ENCODE data around the gene METTL1.
A peak's percentile ranks its signal among the peaks of the same experiment; 100 is the strongest.

The METTL1 gene

DNA sequence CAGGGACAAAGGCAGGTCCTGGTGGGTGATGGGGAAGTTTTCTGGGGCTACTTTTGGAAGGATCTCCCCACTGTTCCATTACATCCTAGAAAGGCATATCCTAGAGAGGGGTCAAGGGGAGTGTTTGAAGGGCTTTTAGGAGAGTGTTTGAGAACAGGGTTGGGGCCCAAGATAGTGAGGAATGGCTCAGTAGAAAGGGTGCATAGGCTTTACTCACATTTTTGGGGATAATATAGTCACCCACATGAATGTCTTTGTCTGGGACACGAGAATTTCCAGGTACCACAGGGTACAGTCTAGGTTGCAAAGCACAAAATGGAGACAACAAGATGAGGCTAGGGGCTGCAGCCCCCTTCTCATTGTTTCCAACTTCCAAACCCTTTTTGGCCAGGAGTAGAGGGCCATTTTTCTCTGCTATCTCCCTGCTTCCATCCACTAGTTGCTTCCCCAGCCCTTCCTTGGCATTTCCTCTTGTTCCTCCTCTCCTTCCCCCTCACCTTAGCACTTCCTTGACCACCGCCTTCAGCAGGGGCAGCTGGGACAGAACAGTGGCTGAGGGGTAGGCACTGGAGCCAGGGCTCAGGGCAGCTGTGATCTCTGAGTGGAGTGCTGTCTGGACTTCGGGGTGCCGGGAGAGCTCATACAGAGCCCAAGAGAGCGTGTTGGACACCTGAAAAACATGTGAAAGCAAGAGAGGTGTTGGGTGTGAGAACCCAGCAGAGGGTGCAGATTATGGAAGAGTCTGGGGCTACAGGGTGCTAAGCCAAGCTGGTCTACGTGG is 7.8 kb downstream of the METTL1 start:
- Histone ChIP-seq H3K4me1 (ENCODE audit: control insufficient read depth in 1 of 2, insufficient read depth in 2 of 2, low read length in 2 of 2) (peaks cover 19 to 29% of the 10 kb centered on the region in 2 donors), H3K36me3 (ENCODE audit: control insufficient read depth in 1 of 2, insufficient read depth in 2 of 2, low read length in 2 of 2) (peaks cover 0 to 11% of the 10 kb centered on the region in 2 donors), H3K4me3 (ENCODE audit: low read depth in 1 of 2, low read length in 2 of 2) (peak overlapping the region; percentile 77 to 83), H3K9me3 (ENCODE audit: control insufficient read depth in 1 of 2, low read length in 2 of 2) (no peaks in the 10 kb centered on the region), H3K9ac (ENCODE audit: low read depth in 1 of 2, low read length in 2 of 2) (peak overlapping the region in 1 of 2 donors; percentile 67), H3K27ac (ENCODE audit: low read depth, low read length) (no peak overlapping the region), H3K27me3 (ENCODE audit: control insufficient read depth in 1 of 2, insufficient read depth in 2 of 2, low read length in 2 of 2) (peaks cover 25 to 33% of the 10 kb centered on the region in 2 donors)

DNA sequence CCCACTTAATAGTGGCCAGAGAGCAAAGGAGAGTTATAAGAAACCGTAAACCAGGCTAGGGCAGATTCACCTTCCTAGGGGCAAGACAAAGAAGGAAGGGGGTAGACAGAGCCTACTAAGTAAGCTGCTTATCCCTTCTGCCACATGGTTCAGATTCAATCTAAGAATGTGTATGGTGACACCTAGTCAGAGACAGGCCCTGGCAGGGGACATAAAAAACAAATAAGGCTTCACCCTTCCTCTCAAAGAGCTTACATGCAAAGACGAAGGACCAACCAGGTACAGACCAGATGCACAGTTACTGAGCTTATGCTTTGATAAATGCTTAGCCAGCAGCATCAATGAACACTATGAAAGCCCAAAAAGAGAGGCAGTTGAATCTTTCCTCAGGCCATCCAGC is 9.4 kb downstream of the METTL1 start:
- Histone ChIP-seq H3K9ac (ENCODE audit: low read depth in 1 of 2, low read length in 2 of 2) (no peak overlapping the region), H3K9me3 (ENCODE audit: control insufficient read depth in 1 of 2, low read length in 2 of 2) (no peaks in the 10 kb centered on the region), H3K4me3 (ENCODE audit: low read depth in 1 of 2, low read length in 2 of 2) (no peak overlapping the region), H3K36me3 (ENCODE audit: control insufficient read depth in 1 of 2, insufficient read depth in 2 of 2, low read length in 2 of 2) (peaks cover 0 to 14% of the 10 kb centered on the region in 2 donors), H3K4me1 (ENCODE audit: control insufficient read depth in 1 of 2, insufficient read depth in 2 of 2, low read length in 2 of 2) (peaks cover 19 to 29% of the 10 kb centered on the region in 2 donors), H3K27me3 (ENCODE audit: control insufficient read depth in 1 of 2, insufficient read depth in 2 of 2, low read length in 2 of 2) (peaks cover 25 to 33% of the 10 kb centered on the region in 2 donors), H3K27ac (ENCODE audit: low read depth, low read length) (no peak overlapping the region)

DNA sequence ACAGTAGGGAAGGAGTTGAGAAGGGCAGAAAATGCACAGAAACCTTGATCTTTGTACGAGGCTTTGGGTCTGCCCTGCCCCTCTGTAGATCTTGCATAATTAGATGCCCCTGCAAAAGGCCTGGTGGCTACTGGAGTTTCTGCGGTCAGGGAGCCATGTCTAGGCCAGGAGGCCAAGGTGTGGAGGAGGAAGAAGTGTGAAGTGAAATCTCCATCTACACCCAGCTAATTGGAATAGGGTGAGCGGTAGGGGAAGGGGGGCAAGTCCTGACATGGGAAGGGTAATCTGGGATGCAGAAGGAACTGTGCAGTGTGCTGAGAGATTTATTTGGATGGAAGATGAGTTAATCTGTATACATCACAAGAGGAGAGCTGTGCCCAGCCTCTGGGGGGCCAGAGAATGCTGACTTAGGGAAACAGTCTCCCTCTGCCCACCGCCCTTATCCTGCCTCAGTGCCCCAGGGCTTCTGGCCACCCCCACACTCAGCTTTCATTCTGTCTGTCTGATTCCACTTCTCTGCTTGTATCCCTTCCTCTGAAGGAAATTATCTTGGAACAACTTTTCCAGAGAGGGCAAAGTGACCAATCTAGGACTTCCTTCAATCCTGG is 10.4 kb downstream of the METTL1 start:
- H3K27ac ChIP-seq (ENCODE audit: low read depth, low read length) = no peak overlapping the region
- H3K9me3 ChIP-seq (ENCODE audit: control insufficient read depth in 1 of 2, low read length in 2 of 2) = no peaks in the 10 kb centered on the region
- no peak overlapping the region for H3K9ac ChIP-seq (ENCODE audit: low read depth in 1 of 2, low read length in 2 of 2)
- peaks cover 15 to 28% of the 10 kb centered on the region in 2 donors for H3K4me1 ChIP-seq (ENCODE audit: control insufficient read depth in 1 of 2, insufficient read depth in 2 of 2, low read length in 2 of 2)
- peaks cover 0 to 14% of the 10 kb centered on the region in 2 donors for H3K36me3 ChIP-seq (ENCODE audit: control insufficient read depth in 1 of 2, insufficient read depth in 2 of 2, low read length in 2 of 2)
- H3K4me3 ChIP-seq (ENCODE audit: low read depth in 1 of 2, low read length in 2 of 2) = no peak overlapping the region
- peaks cover 18 to 25% of the 10 kb centered on the region in 2 donors for H3K27me3 ChIP-seq (ENCODE audit: control insufficient read depth in 1 of 2, insufficient read depth in 2 of 2, low read length in 2 of 2)

DNA sequence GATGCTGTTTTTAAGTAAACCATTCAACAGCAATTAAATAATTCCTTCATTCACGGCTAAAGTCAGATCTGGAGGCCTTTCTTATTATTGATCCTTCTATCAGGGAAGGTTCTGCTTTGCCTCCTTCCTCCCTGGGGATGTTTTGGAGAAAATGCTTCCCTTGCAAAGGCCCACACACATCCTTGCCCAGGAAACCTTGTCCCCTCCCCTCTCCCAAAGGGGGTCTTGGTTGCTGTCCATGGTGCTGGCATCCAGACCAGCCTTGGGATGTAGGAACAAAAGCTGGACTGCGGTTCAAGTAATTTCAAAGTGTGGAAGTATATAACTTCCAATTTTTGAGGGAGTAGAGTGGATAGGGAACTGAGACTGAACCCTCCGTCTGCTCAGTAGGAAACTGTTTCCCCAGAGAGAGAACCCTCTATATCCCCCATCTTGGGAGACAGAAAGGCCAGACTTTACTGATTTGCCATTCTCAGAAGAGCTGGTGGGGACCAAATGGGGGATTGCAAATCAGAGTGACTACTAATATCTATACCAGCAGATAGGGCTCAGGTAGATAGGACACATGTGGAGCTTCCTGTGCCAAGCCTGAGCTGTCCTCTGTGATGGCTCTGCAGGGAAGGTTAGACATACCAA is 11.4 kb downstream of the METTL1 start:
- Histone ChIP-seq H3K27ac (ENCODE audit: low read depth, low read length) (no peak overlapping the region), H3K36me3 (ENCODE audit: control insufficient read depth in 1 of 2, insufficient read depth in 2 of 2, low read length in 2 of 2) (peaks cover 0 to 14% of the 10 kb centered on the region in 2 donors), H3K4me3 (ENCODE audit: low read depth in 1 of 2, low read length in 2 of 2) (no peak overlapping the region), H3K9ac (ENCODE audit: low read depth in 1 of 2, low read length in 2 of 2) (no peak overlapping the region), H3K27me3 (ENCODE audit: control insufficient read depth in 1 of 2, insufficient read depth in 2 of 2, low read length in 2 of 2) (peaks cover 7 to 15% of the 10 kb centered on the region in 2 donors), H3K9me3 (ENCODE audit: control insufficient read depth in 1 of 2, low read length in 2 of 2) (no peaks in the 10 kb centered on the region), H3K4me1 (ENCODE audit: control insufficient read depth in 1 of 2, insufficient read depth in 2 of 2, low read length in 2 of 2) (peaks cover 8 to 25% of the 10 kb centered on the region in 2 donors)

DNA sequence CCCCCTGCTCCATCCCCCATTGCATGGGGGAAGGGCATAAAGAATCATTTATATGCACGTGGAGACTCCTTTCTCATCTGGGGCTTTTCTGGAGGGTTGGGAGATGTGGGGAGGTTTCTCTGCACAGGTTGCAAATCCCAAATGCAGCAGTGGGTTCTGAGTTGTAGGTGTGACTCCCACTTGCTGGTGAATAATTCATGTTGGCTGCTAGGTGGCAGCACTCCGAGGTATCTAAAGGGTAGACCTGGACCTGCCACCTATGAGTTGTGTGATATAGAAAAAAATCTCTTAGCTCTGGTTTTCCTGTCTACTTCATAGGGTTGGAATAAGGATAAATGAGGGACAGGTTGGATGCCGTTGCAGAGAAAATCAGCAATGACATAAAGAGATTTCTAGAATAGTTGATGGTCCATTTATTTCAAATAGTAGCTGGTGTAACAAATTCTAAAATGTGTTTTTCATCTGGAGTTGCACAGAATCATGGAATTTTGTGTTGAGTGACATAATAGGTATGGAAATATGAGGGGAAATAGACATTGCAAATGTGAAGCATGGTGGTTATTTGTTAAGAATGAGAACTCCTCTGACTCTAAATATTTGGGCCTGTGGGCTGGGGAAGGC is 12.4 kb downstream of the METTL1 start:
- Histone ChIP-seq H3K9ac (ENCODE audit: low read depth in 1 of 2, low read length in 2 of 2) (no peak overlapping the region), H3K9me3 (ENCODE audit: control insufficient read depth in 1 of 2, low read length in 2 of 2) (no peaks in the 10 kb centered on the region), H3K27me3 (ENCODE audit: control insufficient read depth in 1 of 2, insufficient read depth in 2 of 2, low read length in 2 of 2) (peaks cover 0 to 6% of the 10 kb centered on the region in 2 donors), H3K4me3 (ENCODE audit: low read depth in 1 of 2, low read length in 2 of 2) (no peak overlapping the region), H3K4me1 (ENCODE audit: control insufficient read depth in 1 of 2, insufficient read depth in 2 of 2, low read length in 2 of 2) (peaks cover 9 to 17% of the 10 kb centered on the region in 2 donors), H3K27ac (ENCODE audit: low read depth, low read length) (no peak overlapping the region), H3K36me3 (ENCODE audit: control insufficient read depth in 1 of 2, insufficient read depth in 2 of 2, low read length in 2 of 2) (peaks cover 0 to 14% of the 10 kb centered on the region in 2 donors)

DNA sequence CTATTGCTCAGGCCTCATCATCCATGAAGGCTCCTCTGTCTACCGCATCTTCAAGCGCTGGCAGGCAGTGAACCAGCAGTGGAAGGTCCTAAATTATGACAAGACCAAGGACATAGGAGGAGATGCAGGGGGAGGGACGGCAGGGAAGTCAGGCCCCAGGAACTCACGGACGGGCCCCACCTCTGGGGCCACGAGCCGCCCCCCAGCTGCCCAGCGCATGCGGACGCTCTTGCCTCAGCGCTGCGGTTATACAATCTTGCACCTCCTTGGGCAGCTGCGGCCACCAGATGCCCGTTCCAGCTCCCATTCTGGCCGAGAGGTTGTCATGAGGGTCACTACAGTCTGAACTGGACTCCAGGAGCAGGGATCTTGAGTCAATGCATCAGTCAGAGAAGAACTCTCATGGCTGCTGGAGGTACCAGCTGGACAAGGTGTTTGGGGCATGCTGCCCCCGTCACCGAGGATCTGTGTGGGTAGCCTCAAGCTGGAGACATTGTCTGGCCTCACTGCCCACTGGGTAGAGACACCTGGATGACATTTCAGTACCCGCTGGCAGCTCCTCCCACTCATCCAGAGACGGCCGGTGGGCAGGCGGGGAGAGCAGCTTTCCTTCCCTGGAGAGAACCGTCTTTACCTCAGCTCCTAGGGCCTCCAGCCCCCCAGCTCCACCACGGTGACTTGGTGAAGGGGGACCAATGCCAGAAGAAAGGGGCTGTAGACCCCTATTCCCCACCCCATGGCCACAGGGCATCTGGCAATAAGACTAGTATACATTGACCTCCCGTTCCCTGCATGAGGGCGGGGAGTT is 13.1 kb downstream of the METTL1 start:
- H3K27me3 ChIP-seq (ENCODE audit: control insufficient read depth in 1 of 2, insufficient read depth in 2 of 2, low read length in 2 of 2) = no peaks in the 10 kb centered on the region
- H3K27ac ChIP-seq (ENCODE audit: low read depth, low read length) = no peak overlapping the region
- peaks cover 15 to 22% of the 10 kb centered on the region in 2 donors for H3K4me1 ChIP-seq (ENCODE audit: control insufficient read depth in 1 of 2, insufficient read depth in 2 of 2, low read length in 2 of 2)
- H3K4me3 ChIP-seq (ENCODE audit: low read depth in 1 of 2, low read length in 2 of 2) = no peak overlapping the region
- peaks cover 0 to 14% of the 10 kb centered on the region in 2 donors for H3K36me3 ChIP-seq (ENCODE audit: control insufficient read depth in 1 of 2, insufficient read depth in 2 of 2, low read length in 2 of 2)
- H3K9me3 ChIP-seq (ENCODE audit: control insufficient read depth in 1 of 2, low read length in 2 of 2) = no peaks in the 10 kb centered on the region
- H3K9ac ChIP-seq (ENCODE audit: low read depth in 1 of 2, low read length in 2 of 2) = no peak overlapping the region

DNA sequence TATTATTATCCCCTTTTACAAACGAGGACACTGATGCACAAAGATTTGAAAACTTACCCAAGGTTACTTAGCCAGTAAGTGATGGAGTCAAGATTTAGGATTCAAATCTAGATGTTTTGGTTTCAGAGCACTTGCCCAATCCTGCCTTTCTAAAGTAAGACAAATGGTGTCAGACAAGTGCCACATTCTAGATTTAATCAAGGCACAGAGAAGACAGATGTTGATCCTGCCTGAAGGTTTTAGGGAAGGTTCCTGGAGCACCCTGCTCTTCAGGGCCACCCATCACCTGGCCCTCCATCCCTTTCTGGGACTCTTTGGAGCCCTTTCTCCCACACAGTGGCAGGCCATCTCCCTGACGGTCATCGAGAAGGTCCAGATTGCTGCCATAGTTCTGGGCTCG is 14.1 kb downstream of the METTL1 start:
- H3K36me3 ChIP-seq (ENCODE audit: control insufficient read depth in 1 of 2, insufficient read depth in 2 of 2, low read length in 2 of 2) = peaks cover 0 to 14% of the 10 kb centered on the region in 2 donors

DNA sequence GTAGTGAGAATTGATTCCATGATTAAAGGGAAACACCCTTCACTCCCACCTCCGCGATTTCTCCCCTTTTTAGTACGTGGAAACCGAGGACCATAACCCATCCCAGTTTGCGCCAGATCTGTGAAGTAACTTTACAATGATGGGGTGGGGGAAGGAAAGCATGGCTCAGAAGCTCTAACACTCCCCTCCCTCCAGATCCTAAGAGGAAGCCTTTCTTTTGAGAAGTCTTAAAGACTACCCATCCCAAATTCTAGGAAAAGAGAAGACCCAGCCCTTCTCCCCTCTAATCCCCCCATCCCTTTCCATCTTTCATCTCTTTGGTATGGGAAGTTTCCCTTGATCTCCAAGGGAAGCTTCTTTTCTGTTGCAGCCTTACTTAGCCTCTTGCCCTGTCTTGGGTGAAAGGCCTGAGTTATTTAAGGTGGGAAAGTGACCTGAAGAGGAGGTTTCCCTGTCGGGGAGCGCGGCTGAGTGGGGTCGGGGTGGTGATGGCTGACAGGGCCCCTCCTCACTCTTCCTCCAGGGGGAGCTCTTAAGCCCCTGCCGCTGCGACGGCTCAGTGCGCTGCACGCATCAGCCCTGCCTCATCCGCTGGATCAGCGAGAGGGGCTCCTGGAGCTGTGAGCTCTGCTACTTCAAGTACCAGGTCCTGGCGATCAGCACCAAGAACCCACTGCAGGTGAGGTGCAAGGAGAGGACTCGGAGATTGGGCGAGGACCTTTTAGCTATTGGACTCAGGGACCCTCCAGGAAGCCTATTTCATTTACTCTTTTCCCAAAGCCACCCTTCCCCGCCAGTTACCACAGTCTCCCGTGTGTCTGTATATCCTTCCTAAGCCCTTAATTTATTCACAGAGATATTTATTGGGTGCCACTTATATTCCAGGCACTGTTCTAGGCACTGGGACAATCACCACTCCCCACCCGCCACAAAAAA is 15.2 kb downstream of the METTL1 start:
- no peaks in the 10 kb centered on the region for H3K27me3 ChIP-seq (ENCODE audit: control insufficient read depth in 1 of 2, insufficient read depth in 2 of 2, low read length in 2 of 2)
- peak overlapping the region; percentile 61 to 62 for H3K9ac ChIP-seq (ENCODE audit: low read depth in 1 of 2, low read length in 2 of 2)
- H3K9me3 ChIP-seq (ENCODE audit: control insufficient read depth in 1 of 2, low read length in 2 of 2) = no peaks in the 10 kb centered on the region
- peaks cover 31 to 37% of the 10 kb centered on the region in 2 donors for H3K4me1 ChIP-seq (ENCODE audit: control insufficient read depth in 1 of 2, insufficient read depth in 2 of 2, low read length in 2 of 2)
- H3K36me3 ChIP-seq (ENCODE audit: control insufficient read depth in 1 of 2, insufficient read depth in 2 of 2, low read length in 2 of 2) = peaks cover 0 to 14% of the 10 kb centered on the region in 2 donors
- H3K4me3 ChIP-seq (ENCODE audit: low read depth in 1 of 2, low read length in 2 of 2) = peak overlapping the region; percentile 67
- no peak overlapping the region for H3K27ac ChIP-seq (ENCODE audit: low read depth, low read length)

More for the DNA sequence above, 14.1 kb downstream of the METTL1 start:
- Histone ChIP-seq H3K9ac (ENCODE audit: low read depth in 1 of 2, low read length in 2 of 2) (no peak overlapping the region), H3K9me3 (ENCODE audit: control insufficient read depth in 1 of 2, low read length in 2 of 2) (no peaks in the 10 kb centered on the region), H3K27me3 (ENCODE audit: control insufficient read depth in 1 of 2, insufficient read depth in 2 of 2, low read length in 2 of 2) (no peaks in the 10 kb centered on the region), H3K27ac (ENCODE audit: low read depth, low read length) (no peak overlapping the region), H3K4me1 (ENCODE audit: control insufficient read depth in 1 of 2, insufficient read depth in 2 of 2, low read length in 2 of 2) (peaks cover 25 to 28% of the 10 kb centered on the region in 2 donors), H3K4me3 (ENCODE audit: low read depth in 1 of 2, low read length in 2 of 2) (no peak overlapping the region)

Measured in duodenal mucosa (tissue), 2 donors.